MM.1S (cell line): ENCODE data around the gene ZNF93.

Experiments used
- EZH2phosphoT487 ChIP-seq: fragments of 300-600 bp; sonication (generic); IDR thresholded peaks from 2 replicates; pipeline ENCODE4 v1.6.1; 2018; ENCODE audit warnings: antibody characterized with exemption, low read length
- TF ChIP-seq, protein P1 (sequence below): fragments of 300-600 bp; sonication (generic); IDR thresholded peaks from 2 replicates; pipeline ENCODE4 v1.5.1; 2016; ENCODE audit warnings: antibody characterized with exemption, low read length, mixed read lengths

DNA sequence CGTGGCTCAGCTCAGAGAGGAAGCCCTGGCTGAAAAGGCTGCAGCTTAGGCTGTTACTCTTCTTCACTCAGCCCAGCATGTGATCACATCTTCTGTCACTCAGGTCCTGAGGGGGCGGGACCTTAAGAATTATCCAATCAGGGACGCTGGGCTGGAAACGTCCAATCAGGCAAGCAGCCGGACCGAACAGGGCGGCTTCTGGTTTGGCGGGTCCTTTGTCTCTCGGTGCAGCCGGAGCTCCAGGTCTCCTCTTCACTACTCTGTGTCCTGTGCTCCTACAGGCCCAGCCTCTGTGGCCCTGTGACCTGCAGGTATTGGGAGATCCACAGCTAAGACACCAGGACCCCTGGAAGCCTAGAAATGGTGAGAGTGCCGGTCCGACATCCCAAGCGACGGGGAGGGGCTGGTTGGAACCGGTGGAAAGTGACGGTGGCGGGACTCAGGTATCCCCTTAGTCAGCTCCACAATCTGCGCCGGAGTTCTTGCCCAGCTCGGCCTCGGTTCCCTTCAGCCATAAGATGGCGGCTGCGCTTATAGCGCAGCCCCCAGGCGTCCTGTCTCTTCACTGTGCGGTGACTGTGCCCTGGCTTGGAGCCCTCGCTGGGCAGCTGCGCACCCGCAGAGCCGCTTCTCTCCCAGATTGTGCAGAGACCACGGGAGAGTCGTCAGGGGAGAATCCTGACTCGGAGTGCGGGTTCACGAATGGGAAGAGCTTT, at the start of gene ZNF93:
- TF ChIP-seq, protein P1, sequence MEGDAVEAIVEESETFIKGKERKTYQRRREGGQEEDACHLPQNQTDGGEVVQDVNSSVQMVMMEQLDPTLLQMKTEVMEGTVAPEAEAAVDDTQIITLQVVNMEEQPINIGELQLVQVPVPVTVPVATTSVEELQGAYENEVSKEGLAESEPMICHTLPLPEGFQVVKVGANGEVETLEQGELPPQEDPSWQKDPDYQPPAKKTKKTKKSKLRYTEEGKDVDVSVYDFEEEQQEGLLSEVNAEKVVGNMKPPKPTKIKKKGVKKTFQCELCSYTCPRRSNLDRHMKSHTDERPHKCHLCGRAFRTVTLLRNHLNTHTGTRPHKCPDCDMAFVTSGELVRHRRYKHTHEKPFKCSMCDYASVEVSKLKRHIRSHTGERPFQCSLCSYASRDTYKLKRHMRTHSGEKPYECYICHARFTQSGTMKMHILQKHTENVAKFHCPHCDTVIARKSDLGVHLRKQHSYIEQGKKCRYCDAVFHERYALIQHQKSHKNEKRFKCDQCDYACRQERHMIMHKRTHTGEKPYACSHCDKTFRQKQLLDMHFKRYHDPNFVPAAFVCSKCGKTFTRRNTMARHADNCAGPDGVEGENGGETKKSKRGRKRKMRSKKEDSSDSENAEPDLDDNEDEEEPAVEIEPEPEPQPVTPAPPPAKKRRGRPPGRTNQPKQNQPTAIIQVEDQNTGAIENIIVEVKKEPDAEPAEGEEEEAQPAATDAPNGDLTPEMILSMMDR: no peak
- no peak for TF ChIP-seq EZH2phosphoT487
